ENCODE results near the gene MCFD2. TPM values are rescaled to one million over a fixed set of nuclear protein-coding genes. Genes with fewer than 3 reads are reported as not detected.
A peak's percentile ranks its signal among the peaks of the same experiment; 100 is the strongest.

The MCFD2 gene
- total RNA-seq, 3 donors from 2014 or later: 83.0 to 94.8 (median 89.8) TPM

GRCh38 chr2:46943881-46944798 is 28.5 kb upstream of the MCFD2 start:
- Histone ChIP-seq H3K27me3 (no peaks in the 10 kb centered on the region), H3K4me3 (no peak overlapping the region), H3K27ac (peak overlapping the region; percentile 23 to 98), H3K36me3 (no peaks in the 10 kb centered on the region), H3K4me1 (peaks cover 0 to 8% of the 10 kb centered on the region in 2 donors), H3K9me3 (no peaks in the 10 kb centered on the region)
- intact Hi-C loops (cut with DNase I; ENCODE audit: low total_unique reads): no loop called here
- no peak for DNase-seq (ENCODE audit: low spot score in 2 of 2)
- TF ChIP-seq CTCF (IDR thresholded peaks at IDR 0.05) (no peak), POLR2AphosphoS5 (IDR thresholded peaks at IDR 0.05) (no peak), POLR2A (IDR thresholded peaks at IDR 0.05) (no peak)

GRCh38 chr2:46942891-46943626 is 27.5 kb upstream of the MCFD2 start:
- H3K4me1 ChIP-seq: peaks cover 0 to 8% of the 10 kb centered on the region in 2 donors
- intact Hi-C loops (cut with DNase I; ENCODE audit: low total_unique reads): no loop called here
- no peaks in the 10 kb centered on the region for H3K36me3 ChIP-seq
- H3K27me3 ChIP-seq: no peaks in the 10 kb centered on the region
- no peak for DNase-seq (ENCODE audit: low spot score in 2 of 2)
- H3K27ac ChIP-seq: peak overlapping the region; percentile 23 to 98
- no peak for TF ChIP-seq POLR2A (IDR thresholded peaks at IDR 0.05)
- TF ChIP-seq POLR2AphosphoS5 (IDR thresholded peaks at IDR 0.05): no peak
- TF ChIP-seq CTCF (IDR thresholded peaks at IDR 0.05): no peak
- H3K4me3 ChIP-seq: peak overlapping the region; percentile 83 to 95 (median 86)
- no peaks in the 10 kb centered on the region for H3K9me3 ChIP-seq

GRCh38 chr2:46942143-46942526 is 26.5 kb upstream of the MCFD2 start:
- Histone ChIP-seq H3K27ac (peak overlapping the region; percentile 97 to 98), H3K4me1 (peaks cover 0 to 8% of the 10 kb centered on the region in 2 donors), H3K4me3 (peak overlapping the region; percentile 83 to 95 (median 86)), H3K36me3 (no peaks in the 10 kb centered on the region), H3K9me3 (no peaks in the 10 kb centered on the region), H3K27me3 (no peaks in the 10 kb centered on the region)
- no peak for TF ChIP-seq POLR2A (IDR thresholded peaks at IDR 0.05)
- TF ChIP-seq POLR2AphosphoS5 (IDR thresholded peaks at IDR 0.05): peak in 2 of 3 donors; percentile 7 to 11
- peak in 1 of 2 donors; percentile 56 for DNase-seq (ENCODE audit: low spot score in 2 of 2)
- intact Hi-C loops (cut with DNase I; ENCODE audit: low total_unique reads): no loop called here

DNA sequence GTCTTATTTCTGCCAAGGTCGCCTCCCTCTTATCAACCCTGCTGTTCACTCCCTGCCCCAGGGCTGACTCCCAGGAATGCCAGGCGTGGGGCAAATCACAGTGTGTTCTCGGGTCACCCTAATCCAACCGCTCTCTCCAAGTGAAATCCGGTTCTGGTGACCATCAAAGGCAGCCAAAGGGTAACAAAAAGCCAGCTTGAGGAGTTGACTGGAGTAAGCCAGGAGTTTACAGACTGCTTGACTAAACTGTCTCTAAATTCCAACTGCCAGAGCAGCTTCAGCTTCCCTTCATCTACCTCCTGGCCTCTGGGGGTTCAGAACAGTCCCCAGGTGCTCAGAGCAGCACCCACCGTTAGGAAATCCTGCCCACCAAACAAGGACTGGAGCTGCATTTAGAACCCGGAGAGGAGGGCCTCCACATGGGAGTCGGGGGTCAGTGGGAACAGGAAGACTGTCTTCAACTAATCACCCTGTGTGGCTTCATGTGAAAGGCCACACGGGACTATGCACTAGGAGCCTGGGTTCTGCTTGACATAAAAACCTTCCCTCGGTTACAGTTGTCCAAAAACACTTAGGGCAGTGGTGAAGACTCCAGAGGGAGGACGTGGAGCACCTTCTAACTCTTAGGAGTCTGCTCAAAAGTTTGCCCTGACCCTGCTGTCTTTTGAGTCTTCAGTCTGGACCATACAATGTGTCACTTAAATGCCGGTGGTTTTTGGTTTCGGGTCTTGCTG is 24.2 kb upstream of the MCFD2 start:
- no peaks in the 10 kb centered on the region for H3K27me3 ChIP-seq
- peaks cover 0 to 8% of the 10 kb centered on the region in 2 donors for H3K4me1 ChIP-seq
- intact Hi-C loops (cut with DNase I; ENCODE audit: low total_unique reads): no loop called here
- H3K9me3 ChIP-seq: no peaks in the 10 kb centered on the region
- DNase-seq (ENCODE audit: low spot score in 2 of 2): no peak
- H3K36me3 ChIP-seq: no peaks in the 10 kb centered on the region
- H3K4me3 ChIP-seq: peak overlapping the region in 2 of 3 donors; percentile 86 to 95
- no peak for TF ChIP-seq CTCF (IDR thresholded peaks at IDR 0.05)
- TF ChIP-seq POLR2AphosphoS5 (IDR thresholded peaks at IDR 0.05): no peak
- no peak for TF ChIP-seq POLR2A (IDR thresholded peaks at IDR 0.05)
- peak overlapping the region; percentile 97 to 98 for H3K27ac ChIP-seq

DNA sequence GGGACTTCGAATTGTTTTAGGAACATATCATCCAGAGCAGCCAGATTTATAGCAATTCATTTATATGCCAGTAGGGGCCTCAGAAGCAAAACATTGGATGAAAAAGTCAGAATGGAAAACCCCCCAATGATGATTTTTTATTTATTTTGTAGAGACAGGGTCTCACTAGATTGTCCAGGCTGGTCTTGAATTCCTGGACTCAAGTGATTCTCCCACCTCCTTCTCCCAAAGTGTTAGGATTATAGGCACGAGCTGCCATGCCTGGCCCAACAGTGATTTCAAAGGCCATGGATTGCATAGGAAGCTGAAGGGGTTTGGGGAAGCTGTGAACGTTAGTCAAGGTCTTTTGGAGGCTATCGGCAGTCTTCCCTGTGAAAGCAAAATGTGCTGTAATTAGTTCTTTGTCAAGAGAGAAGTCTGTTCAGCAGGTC is 21.9 kb upstream of the MCFD2 start:
- Histone ChIP-seq H3K4me1 (peaks cover 0 to 8% of the 10 kb centered on the region in 2 donors), H3K4me3 (no peak overlapping the region), H3K27ac (no peak overlapping the region), H3K36me3 (no peaks in the 10 kb centered on the region), H3K9me3 (no peaks in the 10 kb centered on the region), H3K27me3 (no peaks in the 10 kb centered on the region)
- no peak for DNase-seq (ENCODE audit: low spot score in 2 of 2)
- intact Hi-C loops (cut with DNase I; ENCODE audit: low total_unique reads): no loop called here
- TF ChIP-seq CTCF (IDR thresholded peaks at IDR 0.05) (peak; percentile 13 to 35 (median 18)), POLR2AphosphoS5 (IDR thresholded peaks at IDR 0.05) (no peak), POLR2A (IDR thresholded peaks at IDR 0.05) (no peak)

All from breast epithelium (tissue), 4 donors.